Body of pancreas (tissue), 4 donors: ENCODE measurements around the gene MAN1A2.

Experiments used
- POLR2A ChIP-seq, 3 donors: fragments of 450-650 bp; IDR thresholded peaks; one replicate each; pipeline ENCODE4 v1.6.1; 2016; ENCODE audit warnings: antibody characterized with exemption in 3 of 3, mild to moderate bottlenecking in 2 of 3
- TF ChIP-seq, protein P1 (sequence below), 7 experiments: fragments of 450-650 bp in 4 of 7; fragments of 200-600 bp in 3 of 7; sonication (generic) in 3 of 7; IDR thresholded peaks; one replicate each; pipeline ENCODE4 v1.5.1; 2016 to 2019; ENCODE audit warnings: antibody characterized with exemption in 7 of 7

DNA sequence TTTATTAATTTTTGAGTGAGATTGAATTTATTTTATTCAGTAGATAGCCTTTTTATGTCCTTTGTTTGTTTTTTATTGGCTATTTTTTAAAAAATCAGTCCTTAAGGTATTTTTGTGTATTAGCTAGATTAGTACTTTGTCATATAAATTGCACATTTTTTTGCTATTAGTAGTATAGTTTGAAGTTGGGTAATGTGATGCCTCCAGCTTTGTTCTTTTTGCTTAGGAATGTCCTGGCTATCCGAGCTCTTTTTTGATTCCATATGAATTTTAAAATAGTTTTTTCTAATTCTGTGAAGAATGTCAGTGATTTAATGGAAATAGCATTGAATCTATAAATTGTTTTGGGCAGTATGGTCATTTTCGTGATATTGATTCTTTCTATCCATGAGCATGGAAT lies 80.4 kb downstream of the MAN1A2 start:
- no peak for TF ChIP-seq POLR2A (IDR thresholded peaks at IDR 0.05)
- TF ChIP-seq, protein P1, sequence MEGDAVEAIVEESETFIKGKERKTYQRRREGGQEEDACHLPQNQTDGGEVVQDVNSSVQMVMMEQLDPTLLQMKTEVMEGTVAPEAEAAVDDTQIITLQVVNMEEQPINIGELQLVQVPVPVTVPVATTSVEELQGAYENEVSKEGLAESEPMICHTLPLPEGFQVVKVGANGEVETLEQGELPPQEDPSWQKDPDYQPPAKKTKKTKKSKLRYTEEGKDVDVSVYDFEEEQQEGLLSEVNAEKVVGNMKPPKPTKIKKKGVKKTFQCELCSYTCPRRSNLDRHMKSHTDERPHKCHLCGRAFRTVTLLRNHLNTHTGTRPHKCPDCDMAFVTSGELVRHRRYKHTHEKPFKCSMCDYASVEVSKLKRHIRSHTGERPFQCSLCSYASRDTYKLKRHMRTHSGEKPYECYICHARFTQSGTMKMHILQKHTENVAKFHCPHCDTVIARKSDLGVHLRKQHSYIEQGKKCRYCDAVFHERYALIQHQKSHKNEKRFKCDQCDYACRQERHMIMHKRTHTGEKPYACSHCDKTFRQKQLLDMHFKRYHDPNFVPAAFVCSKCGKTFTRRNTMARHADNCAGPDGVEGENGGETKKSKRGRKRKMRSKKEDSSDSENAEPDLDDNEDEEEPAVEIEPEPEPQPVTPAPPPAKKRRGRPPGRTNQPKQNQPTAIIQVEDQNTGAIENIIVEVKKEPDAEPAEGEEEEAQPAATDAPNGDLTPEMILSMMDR (IDR thresholded peaks at IDR 0.05), result no peak
